Measurements from ENCODE around the gene RBFOX2. TPM values are rescaled to one million over a fixed set of nuclear protein-coding genes. Genes with fewer than 3 reads are reported as not detected.
"Not testable (repeated sequence)": the region's sequence is repeated elsewhere in the genome, so short reads cannot be mapped to it uniquely, and the experiment has no call there.

RBFOX2 gene
- total RNA-seq = 10 to 100 TPM; 81.8 to 86.0 TPM

- H3K36me3 ChIP-seq = no peaks in the 10 kb centered on the region
- peak within 1 kb of the TSS; percentile 90 to 95 for H3K27ac ChIP-seq
- peak within 1 kb of the TSS; percentile 86 to 94 for H3K4me3 ChIP-seq
- no peaks in the 10 kb centered on the region for H3K9me3 ChIP-seq
- H3K4me1 ChIP-seq = peaks cover 0 to 29% of the 10 kb centered on the region in 2 donors
- no peaks in the 10 kb centered on the region for H3K27me3 ChIP-seq
- peak; percentile 98 for DNase-seq (ENCODE audit: low spot score)
- TF ChIP-seq CTCF (IDR thresholded peaks at IDR 0.05) = no peak
These were observed at the start of gene RBFOX2 for GRCh38 chr22:36028646-36029405. Gene RBFOX2 (minus strand): TSS chr22:36028824. CDS start chr22:36028425, 399 bp downstream.

GRCh38 chr22:36077271-36077670 lies 48.6 kb upstream of the RBFOX2 start:
- DNase-seq (ENCODE audit: low spot score) = no peak
- Histone ChIP-seq H3K27me3 (no peaks in the 10 kb centered on the region), H3K27ac (peak overlapping the region; percentile 31 to 62)

GRCh38 chr22:36075724-36076123 lies 47.1 kb upstream of the RBFOX2 start:
- Histone ChIP-seq H3K27ac (no peak overlapping the region), H3K9me3 (no peaks in the 10 kb centered on the region), H3K27me3 (no peaks in the 10 kb centered on the region), H3K4me1 (no peaks in the 10 kb centered on the region), H3K36me3 (no peaks in the 10 kb centered on the region), H3K4me3 (no peak overlapping the region)
- no peak for TF ChIP-seq CTCF (IDR thresholded peaks at IDR 0.05)
- DNase-seq (ENCODE audit: low spot score) = no peak

More at GRCh38 chr22:36077271-36077670, 48.6 kb upstream of the RBFOX2 start:
- no peaks in the 10 kb centered on the region for H3K4me1 ChIP-seq
- no peak overlapping the region for H3K4me3 ChIP-seq
- H3K9me3 ChIP-seq = no peaks in the 10 kb centered on the region
- no peak for TF ChIP-seq CTCF (IDR thresholded peaks at IDR 0.05)
- no peaks in the 10 kb centered on the region for H3K36me3 ChIP-seq

GRCh38 chr22:36075230-36075629 lies 46.6 kb upstream of the RBFOX2 start:
- H3K27me3 ChIP-seq = no peaks in the 10 kb centered on the region
- no peak for TF ChIP-seq CTCF (IDR thresholded peaks at IDR 0.05)
- H3K4me3 ChIP-seq = no peak overlapping the region
- no peak for DNase-seq (ENCODE audit: low spot score)
- no peak overlapping the region for H3K27ac ChIP-seq
- H3K36me3 ChIP-seq = no peaks in the 10 kb centered on the region
- no peaks in the 10 kb centered on the region for H3K4me1 ChIP-seq
- no peaks in the 10 kb centered on the region for H3K9me3 ChIP-seq

GRCh38 chr22:36073476-36073875 lies 44.9 kb upstream of the RBFOX2 start:
- no peak for DNase-seq (ENCODE audit: low spot score)
- no peak for TF ChIP-seq CTCF (IDR thresholded peaks at IDR 0.05)
- Histone ChIP-seq H3K4me3 (no peak overlapping the region), H3K4me1 (no peaks in the 10 kb centered on the region), H3K27me3 (no peaks in the 10 kb centered on the region), H3K9me3 (no peaks in the 10 kb centered on the region), H3K27ac (no peak overlapping the region), H3K36me3 (no peaks in the 10 kb centered on the region)

- DNase-seq (ENCODE audit: low spot score); H3K27me3 ChIP-seq; H3K4me3 ChIP-seq; H3K36me3 ChIP-seq; H3K4me1 ChIP-seq; H3K27ac ChIP-seq; H3K9me3 ChIP-seq: not testable (repeated sequence)
These were observed 42.0 kb upstream of the RBFOX2 start for GRCh38 chr22:36070645-36071044.

Data from right atrium auricular region (tissue), 2 donors.